COLO829 (cell line): Measurements from ENCODE around the gene CEACAM19.
"Not testable (repeated sequence)": the region's sequence is repeated elsewhere in the genome, so short reads cannot be mapped to it uniquely, and the experiment has no call there.

Experiments
- DNase-seq: peaks from one replicate; pipeline ENCODE4 v3.0.0; 2012; ENCODE audit warnings: low spot score

The CEACAM19 gene

GRCh38 chr19:44675521-44675920, 4.2 kb downstream of the CEACAM19 start:
- DNase-seq, result no peak

DNA sequence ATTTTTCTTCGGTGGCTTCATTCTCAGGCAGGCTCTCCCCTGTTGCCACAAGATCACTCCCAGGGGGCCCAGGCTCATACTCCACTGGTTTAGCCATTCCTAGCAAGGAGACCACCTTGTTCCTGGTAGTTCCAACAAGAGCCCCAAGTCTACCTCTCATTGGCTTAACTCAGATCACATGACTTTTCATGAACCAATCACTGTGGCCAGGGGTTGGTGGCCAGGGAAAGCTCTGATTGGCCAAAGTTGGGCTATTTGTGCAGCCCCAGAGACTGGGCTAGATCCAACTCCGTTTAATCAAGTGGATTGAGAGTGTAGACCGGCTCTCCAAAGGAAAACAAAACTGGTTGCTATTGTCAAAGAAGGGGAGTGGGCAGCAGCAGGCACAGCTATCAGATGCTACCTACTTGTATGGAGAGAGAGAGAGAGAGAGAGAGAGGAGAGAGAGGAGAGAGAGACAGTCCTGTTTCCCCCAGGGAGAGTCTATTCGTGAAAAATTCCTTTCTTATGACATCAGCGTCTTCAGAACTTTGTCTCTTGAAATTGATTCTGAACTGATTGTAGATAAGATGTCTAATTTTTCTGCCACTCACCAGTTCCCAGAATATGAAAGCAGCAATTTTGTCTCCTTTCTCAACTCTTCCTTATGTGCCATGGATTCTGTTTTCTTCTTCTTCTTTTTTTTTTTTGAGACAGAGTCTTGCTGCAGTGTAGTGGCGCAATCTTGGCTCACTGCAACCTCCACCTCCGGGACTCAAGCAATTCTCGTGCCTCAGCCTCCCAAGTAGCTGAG, 5.9 kb downstream of the CEACAM19 start:
- peak; percentile 61 for DNase-seq

DNA sequence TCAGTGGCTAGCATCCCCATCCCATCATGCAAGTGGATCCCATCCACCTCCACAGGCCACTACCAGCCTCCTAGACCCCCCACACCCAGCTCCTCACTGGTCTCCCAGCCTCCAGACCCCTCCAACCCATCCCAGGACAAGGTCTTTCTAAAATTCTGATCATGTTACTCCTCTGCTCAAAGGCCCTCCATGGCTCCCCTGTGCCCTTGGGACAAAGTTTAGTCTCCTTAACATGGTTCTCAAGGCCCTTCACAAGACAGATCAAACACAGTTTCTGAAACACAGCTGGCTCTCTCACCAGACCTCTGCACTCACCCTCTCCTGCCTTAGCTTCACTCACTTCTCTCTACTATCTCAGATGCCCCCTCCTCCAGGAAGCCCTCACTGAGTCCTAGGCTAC, 9.3 kb downstream of the CEACAM19 start:
- no peak for DNase-seq

DNA sequence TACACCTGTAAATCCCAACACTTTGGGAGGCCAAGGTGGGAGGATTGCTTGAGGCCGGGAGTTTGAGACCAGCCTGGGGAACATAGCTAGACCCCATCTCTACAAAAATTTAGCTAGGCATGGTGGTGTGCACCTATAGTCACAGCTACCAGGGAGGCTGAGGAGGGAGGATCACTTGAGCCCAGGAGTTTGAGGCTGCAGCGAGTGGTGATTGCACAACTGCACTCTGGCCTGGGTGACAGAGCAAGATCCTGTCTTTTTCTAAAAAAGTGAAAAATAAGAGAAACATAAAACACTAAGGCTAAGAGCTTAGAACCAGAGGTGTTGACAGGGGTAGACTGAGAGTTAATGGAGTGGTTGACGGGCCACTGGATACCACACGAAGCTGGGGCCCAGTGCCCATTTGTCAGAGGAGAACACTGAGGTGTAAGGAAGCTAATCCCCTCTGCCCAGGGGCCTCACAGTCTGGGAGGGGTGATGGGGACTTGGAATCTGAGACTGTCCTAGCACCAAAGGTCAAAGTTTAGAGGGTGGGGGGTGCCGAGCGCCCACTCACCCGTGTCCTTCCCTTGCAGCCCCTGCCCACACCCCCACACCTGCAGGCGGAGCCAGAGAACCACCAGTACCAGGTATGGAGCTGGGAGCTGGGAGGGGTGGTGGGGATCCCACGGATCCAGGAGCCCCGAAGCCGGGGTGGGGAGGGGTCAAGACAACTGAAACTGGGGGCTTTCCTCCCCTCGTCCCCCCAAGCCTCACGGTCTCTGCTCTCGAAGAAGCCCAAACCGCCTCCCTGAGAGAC, 10.9 kb downstream of the CEACAM19 start:
- DNase-seq, result no peak

GRCh38 chr19:44682807-44683206, 11.5 kb downstream of the CEACAM19 start:
- DNase-seq, result no peak

DNA sequence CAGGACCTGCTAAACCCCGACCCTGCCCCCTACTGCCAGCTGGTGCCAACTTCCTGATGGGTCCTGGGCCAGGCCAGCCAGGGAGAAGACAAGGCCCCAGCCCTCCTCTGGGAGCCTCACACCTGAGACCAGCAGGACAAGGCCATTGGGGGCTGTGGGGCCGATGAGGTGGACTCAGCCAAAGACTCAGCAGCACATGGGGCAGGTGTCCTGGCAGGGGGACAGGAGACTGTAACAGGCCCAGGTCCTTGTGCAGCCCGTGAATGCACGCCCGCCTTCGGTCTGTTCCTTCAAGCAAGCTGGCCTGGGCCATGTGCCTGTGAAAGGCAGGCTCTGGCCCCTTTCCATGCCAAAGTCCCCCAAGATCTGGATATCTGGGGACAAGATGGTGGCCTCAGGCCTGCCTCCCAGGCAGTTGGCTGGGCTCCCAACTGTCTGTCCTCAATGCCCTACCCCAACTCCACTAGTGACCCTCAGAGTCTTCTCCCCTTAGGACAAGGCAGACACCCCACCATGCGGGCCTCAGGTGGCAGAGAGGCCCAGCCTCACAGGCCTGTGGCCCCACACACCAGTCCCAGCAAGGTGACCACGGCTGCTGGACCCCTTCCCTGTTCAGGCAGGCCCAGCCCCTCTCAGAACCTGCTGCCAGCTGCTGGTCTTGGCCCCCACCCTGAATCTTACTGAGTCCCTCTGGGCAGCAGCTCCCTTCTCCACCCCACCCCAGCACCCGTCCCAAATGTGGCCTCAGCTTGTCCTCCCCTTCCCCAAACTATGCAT, 12.3 kb downstream of the CEACAM19 start:
- DNase-seq, result no peak

GRCh38 chr19:44684396-44684795, 13.1 kb downstream of the CEACAM19 start:
- not testable (repeated sequence) for DNase-seq

DNA sequence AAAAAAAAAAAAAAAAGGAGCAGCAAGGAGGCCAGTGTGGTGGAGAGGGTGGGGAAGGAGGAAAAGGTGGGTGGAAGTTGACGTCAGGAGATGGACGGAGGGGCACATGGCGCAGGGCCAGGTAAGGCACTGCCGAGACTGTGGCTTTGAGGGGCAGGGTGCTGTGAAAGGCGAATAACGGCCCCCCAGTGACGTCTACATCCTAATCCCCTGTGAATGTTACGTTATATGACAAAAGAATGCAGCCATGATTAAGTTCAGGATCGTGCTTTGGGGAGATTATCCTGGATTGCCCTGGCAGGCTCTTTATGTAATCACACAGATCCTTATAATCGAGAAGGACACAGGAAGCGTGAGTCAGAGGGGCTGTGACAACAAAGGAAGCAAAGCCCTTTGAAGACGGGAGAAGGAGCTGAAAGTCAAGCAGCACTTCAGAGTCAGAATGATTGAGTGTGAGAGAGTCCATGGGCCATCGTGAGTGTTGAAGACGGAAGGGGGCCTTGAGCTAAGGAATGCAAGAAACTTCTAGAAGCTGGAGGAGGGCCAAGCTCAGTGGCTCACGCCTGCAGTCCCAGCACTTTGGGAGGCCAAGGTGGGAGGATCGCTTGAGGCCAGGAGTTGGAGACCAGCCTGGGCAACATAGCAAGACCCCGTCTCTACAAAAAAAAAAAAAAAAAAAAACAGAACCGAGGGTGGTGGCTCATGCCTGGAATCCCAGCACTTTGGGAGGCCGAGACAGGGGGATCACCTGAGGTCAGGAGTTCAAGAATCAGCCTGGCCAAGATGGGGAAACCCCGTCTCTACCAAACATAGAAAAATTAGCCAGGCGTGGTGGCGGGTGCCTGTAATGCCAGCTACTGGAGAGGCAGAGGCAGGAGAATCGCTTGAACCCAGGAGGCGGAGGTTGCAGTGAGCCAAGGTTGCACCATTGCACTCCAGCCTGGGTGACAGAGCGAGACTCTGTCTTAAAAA, 13.9 kb downstream of the CEACAM19 start:
- peak; percentile 93 for DNase-seq

GRCh38 chr19:44685877-44686276, 14.6 kb downstream of the CEACAM19 start:
- no peak for DNase-seq

- DNase-seq, result no peak
Measured at GRCh38 chr19:44686896-44687295, 15.6 kb downstream of the CEACAM19 start.

- no peak for DNase-seq
Measured at GRCh38 chr19:44687888-44688287, 16.6 kb downstream of the CEACAM19 start.

DNA sequence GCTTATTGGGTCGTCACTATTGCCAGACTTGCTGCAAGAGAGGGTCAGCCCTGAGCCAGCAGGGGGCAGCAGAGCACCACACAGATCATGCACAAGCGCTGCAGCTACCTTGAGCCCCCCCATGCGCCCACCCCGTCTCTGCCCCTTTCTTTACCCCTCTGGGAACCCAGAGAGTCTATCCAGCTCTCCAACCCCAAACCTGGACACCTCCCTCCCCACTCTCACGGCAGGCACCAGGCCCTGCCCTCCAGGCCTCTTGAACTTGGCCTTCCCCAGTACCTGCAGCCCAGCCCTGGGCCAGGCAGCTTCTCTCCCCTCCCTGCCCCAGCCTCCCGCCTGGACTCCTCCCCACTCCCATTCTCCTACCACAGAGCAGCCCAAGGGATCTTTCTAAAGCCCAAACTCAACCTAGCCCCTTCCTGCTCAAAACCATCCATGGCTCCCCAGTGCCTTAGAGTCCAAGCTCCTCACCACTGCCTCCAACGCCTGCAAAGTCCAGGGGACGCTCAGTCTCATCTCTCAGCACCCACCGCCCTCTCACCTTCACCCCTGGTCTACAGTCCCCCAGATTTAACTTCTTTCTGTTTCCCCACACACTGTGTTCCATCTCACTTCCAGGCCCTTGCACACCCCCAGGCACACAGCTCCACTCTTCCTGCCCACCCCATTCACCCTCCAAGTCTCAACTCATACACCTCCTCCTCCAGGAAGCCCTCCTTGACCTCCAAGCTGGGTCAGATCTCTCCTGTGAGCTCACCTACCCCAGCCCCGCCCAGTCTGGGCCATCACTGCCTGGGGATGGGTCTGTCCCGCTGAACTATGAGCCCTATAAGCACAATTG, 18.2 kb downstream of the CEACAM19 start:
- peak; percentile 65 for DNase-seq

GRCh38 chr19:44690131-44690440, 18.8 kb downstream of the CEACAM19 start:
- no peak for DNase-seq

DNA sequence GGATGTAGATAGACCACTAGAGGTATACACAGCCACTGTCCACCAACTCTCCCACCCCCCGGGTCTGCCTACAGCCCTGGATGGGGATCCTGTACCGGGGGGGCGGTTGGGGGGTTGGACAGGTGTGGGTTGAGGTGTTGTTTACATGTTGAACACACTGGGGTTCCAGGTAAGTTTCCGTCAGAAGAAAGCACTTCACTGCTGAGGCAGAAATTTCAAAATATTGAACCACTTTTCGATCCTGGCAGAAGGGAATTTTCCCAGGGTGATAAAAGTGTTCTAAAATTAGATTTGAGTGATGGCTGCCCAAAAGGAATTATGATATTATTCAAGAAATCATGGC, 21.1 kb downstream of the CEACAM19 start:
- no peak for DNase-seq

DNA sequence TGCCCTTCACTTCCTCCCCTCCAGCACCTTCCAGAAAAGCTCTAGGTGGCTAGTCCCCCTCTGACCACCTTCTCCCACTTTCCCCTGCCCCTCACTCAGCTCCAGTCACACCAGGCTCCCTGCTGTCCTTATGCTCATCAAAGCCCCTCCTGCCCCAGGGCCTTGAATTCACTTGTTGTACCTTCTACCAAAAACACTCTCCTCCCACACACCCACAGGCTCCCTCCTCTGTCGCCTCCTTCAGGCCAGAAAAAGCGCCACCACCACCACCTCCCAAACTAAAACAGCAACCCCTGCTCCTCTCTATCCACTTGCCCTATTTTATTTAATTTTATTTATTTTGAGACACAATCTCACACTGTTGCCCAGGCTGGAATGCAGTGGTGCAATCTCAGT, 22.9 kb downstream of the CEACAM19 start:
- DNase-seq, result no peak

DNA sequence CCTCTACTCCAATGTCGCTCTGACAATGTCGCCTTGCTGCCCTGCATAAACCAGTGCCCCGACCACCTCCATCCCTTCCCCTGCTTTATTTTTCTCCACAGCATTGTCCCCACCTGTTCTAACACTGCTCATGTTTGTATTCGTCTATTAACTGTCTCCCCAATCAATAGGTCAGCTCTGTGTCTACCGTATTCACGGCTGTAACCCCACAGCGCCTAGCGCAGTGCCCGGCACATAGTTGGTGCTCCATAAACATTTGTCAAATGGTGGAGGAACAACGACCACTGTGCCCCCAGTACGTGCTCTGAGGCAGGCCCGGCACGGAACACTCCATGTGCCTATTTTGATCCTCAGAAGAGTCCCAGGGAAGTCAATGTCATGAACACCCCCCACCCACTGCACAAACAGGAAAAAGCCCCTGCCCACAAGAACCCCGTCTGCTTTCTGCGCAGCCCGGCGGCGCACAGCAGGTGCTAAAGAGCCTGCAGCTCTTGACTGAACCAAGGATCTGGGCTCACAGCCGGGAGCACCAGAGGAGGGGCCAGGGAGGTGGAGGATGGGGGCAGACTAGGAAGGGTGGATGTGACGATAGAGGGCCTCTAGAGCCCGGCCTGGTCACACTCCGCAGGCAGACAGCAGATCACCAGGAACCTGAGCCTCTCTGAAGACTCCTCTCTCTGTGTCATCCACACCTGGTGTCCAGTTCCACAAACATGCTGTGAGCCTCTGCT, 25.8 kb downstream of the CEACAM19 start:
- DNase-seq, result no peak

DNA sequence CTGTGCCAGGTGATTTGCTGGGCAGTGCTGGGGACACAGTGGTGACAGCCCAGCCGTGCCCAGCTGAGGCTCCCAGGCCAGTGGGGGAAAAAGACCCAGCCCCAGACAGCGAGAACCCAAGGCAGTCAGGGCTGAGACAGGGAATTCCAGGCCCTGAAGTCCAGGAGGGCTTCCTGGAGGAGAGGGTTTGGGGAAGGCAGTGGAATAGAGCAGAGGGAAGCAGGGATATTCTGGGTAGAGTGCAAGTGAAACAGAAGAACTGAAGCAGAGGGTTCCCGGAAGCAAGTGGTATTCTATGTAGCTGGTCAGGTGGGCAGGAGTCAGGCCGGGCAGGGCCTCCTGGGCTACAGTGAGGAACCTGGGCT, 26.4 kb downstream of the CEACAM19 start:
- no peak for DNase-seq

DNA sequence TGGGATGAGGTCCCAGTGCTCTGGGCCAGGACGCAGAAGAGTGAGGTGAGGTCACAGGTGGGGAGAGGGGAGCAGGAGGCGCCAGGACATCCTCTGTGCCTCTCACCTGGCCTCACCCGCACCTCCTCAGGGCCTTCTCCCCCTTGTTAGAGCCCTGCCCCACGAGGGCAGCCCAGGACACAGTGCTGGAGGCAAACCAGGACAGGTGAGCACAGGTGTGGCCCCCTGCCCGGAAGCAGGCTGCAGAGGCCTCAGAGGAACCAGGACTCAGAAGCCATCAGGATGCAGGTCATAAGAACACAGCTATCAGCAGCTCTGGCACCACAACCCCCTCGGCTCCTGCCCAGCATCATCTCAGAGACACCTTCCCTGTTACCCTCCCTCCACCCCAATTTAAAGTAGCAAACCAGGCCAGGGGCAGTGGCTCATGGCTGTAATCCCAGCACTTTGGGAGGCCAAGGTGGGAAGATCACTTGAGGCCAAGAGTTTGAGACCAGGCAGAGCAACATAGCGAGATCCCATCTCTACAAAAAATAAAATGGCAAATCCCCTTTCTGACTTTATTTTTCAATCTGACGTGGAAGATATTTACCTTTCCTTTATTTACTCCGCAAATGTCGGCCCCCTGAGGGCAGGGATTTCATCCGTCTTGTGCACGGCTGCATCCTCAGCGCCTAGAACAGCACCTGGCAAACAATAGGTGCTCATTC, 27.4 kb downstream of the CEACAM19 start, which contains the start of gene CEACAM16:
CEACAM16 (plus strand) TSS at position 660 of the 710 bp plus-strand sequence. CDS start 2,306 bp downstream, outside the sequence.
- no peak for DNase-seq

DNA sequence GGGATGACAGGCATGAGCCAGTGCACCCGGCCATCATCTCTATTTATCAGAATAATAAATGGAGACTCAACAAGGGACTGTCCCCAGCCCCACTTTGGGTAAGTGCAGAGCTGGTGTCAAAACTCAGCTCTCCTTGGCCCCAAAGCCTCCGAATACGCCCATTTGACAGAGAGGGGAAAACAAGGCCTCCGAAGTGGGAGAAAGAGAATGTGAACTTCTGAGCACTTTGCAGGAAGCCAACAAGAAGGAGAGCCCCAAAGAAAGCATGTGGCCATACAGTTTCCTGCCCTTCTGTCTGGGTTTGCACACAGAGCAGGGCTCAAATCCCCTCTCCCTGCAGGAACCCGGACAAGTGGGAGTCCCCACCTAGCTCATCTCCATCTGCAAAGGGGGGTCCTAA, 29.3 kb downstream of the CEACAM19 start:
- DNase-seq, result no peak
